HL-60/S4 (cell line): Measurements from ENCODE around the gene TANC2.

Experiments used
- in situ Hi-C: fragments of 300-500 bp; cut with MboI; formaldehyde crosslinking; loops from 2 replicates; pipeline ENCODE4 v1.14.3; 2022; ENCODE audit warnings: low sequenced_read_pairs

TANC2 gene

DNA sequence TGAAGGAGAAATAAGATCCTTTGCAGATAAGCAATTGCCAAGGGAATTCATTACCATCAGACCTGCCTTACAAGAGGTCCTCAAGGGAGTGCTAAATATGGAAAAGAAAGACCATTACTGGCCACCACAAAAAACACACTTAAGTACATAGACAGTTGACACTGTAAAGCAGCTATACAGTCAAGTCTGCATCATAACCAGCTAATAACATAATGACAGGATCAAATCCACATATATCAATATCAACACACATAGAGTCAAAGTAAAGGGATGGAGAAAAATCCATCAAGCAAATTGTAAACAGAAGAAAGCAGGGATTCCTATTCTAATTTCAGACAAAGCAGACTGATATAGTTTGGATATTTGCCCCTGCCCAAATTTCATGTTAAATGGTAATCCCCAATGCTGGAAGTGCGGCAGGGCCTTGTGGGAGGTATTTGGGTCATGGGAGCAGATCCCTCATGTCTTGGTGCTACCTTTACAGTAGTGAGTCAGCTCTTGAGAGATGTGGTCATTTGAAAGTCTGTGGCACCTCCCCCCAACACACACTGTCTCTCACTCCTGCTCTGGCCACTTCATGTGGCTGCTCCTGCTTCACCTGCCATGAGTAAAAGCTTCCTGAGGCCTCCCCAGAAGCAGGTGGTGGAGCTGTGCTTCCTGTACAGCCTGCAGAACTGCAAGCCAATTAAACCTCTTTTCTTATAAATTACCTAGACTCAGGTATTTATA is 32.8 kb downstream of the TANC2 start:
- in situ Hi-C loops: no loop called here

DNA sequence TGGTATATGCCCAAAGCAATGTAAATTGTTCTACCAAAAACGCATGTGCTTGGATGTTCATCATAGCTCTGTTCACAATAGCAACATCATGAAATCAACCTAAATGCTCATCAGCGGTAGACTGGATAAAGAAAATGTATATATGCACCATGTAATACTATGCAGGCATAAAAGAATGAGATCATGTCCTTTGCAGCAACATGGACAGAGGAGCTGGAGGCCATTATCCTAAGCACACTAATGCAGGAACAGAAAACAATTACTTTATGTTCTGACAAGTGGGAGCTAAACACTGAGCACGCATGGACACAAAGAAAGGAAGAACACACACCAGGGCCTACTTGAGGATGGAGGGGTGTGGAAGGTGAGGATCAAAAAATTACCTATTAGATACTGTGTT is 33.7 kb downstream of the TANC2 start:
- in situ Hi-C loops: no loop called here

DNA sequence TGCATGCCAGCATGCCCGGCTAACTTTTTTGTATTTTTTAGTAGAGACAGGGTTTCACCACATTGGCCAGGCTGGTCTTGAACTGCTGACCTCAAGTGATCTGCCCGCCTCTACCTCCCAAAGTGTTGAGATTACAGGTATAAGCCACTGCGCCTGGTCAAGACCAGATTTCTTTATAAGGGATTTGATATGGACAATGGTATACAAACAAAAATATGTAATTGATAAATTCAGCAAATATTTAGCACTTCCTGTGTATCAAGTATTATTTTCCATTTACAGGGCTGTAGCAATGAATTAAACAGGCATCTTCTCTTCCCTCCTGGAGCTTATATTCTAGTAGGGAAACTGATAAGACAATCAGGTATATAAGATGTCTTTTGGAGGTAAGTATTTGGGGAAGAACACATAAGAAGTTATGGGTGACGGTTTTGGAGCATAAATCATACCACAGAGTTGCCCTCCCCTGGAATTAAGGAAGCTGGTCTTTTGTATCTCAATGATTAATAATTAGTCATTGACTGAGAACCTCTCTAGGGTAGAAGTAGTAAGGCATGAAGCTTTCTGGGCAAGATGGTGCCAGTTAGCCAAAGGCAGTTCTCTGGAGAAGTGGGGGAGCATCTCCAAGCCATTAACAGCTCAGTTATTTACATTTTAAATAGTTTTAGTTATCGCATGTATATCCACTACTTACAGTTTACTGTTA is 35.8 kb downstream of the TANC2 start:
- in situ Hi-C loops: no loop called here

DNA sequence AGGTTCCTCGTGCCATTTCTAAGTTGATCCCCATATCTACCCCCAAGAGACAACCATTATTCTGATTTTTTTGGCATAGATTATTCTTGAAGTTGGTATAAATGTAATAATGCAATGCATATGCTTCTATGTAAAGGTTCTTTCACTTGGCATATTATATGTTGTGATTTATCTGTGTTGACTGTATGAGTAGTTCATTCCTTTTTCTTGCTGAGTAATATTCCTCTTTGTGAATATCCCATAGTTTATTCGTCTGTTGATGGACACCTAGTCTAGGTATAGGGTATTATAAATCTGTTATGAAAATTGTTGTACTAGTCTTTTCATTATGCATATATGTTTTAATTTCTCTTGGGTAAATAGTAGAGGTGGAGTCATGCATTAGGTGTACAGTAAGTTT is 36.6 kb downstream of the TANC2 start:
- in situ Hi-C loops: no loop called here

DNA sequence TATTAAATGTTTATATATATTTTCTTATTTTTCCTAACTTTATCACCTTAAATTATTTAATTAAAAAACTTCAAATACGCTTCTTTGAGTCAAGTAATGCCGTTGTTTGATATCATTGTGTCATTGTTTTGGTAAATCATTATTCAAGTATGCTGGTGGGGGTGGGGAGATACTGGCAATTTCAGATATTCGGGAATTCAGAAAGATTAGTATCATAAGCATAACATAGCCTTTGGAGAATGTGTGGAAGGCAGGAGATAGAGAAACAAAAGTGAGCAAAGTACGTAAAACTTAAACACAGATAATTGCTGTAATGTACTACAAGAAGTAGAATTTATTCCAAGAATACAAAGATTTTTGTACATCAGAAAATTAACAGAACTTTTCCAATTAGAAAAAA is 49.8 kb downstream of the TANC2 start:
- in situ Hi-C loops: no loop called here
